GM12878 (cell line): ENCODE measurements around the gene TACC2. TPM values are rescaled to one million over a fixed set of nuclear protein-coding genes. Genes with fewer than 3 reads are reported as not detected.

Experiments used
- ATAC-seq: fragments of 200-7000 bp; cut with Tn5 transposase; 3 replicates; pipeline ENCODE4 v1.9.1; 2020; ENCODE audit warnings: mild to moderate bottlenecking, moderate library complexity
- BruUV-seq: library from RNA; stranded (reverse); fragments of 400-500 nt; replicated peaks from 2 replicates; lab custom pipeline; 2021; lab: Mats Ljungman, UMichigan
- CTCF ChIA-PET: fragments of 300-600 bp; sonication (Branson Sonifier 250); formaldehyde crosslinking; extraction: SDS; loops from one replicate; lab custom pipeline; 2021; ENCODE audit warnings: inconsistent platforms; lab: Yijun Ruan, JAX
- POLR2A ChIA-PET: fragments of 350-600 bp; formaldehyde crosslinking; extraction: SDS; loops from one replicate; lab custom pipeline; 2021; ENCODE audit warnings: inconsistent platforms; lab: Charles Lee
- RAD21 ChIA-PET: fragments of 300-600 bp; sonication (Branson Sonifier 250); formaldehyde crosslinking; loops from one replicate; lab custom pipeline; 2023; ENCODE audit warnings: antibody characterized with exemption; ENCODE audit not compliant: unreplicated experiment; lab: Charles Lee
- SMC1A ChIA-PET: fragments of 300-600 bp; sonication (Branson Sonifier 250); formaldehyde crosslinking; loops from one replicate; lab custom pipeline; 2023; ENCODE audit not compliant: unreplicated experiment, uncharacterized antibody; lab: Charles Lee
- DNase-seq: peaks from one replicate; pipeline ENCODE4 v3.0.0-alpha.2; 2011; ENCODE audit warnings: low read depth, low spot score
- FAIRE-seq: peaks from 3 replicates; lab custom pipeline; 2011; peaks lifted over from hg19 to GRCh38; lab: Jason Lieb, UNC
- H2AFZ ChIP-seq: 2 replicates; pipeline ENCODE4 v1.6.0; 2011; ENCODE audit warnings: low read depth, low read length, control low read depth; ENCODE audit not compliant: control insufficient read depth
- H3K27ac ChIP-seq: 2 replicates; pipeline ENCODE4 v1.5.1; 2011; ENCODE audit warnings: control low read depth; ENCODE audit not compliant: control insufficient read depth, insufficient read depth
- H3K27me3 ChIP-seq, 2 experiments: replicated peaks in 1 of 2; 2 replicates each; pipeline versions ENCODE4 v1.6.0 to v1.6.1; 2011; ENCODE audit warnings: low read length in 1 of 2; ENCODE audit not compliant: control insufficient read depth in 2 of 2, insufficient read depth in 2 of 2
- H3K36me3 ChIP-seq, 2 experiments: 2 replicates each; pipeline ENCODE4 v1.5.1; 2011; ENCODE audit warnings: low read length in 1 of 2; ENCODE audit not compliant: control insufficient read depth in 2 of 2, insufficient read depth in 2 of 2
- H3K4me1 ChIP-seq: 2 replicates; pipeline ENCODE4 v1.6.1; 2011; ENCODE audit warnings: mild to moderate bottlenecking, low read length, moderate library complexity, mixed read lengths; ENCODE audit not compliant: control insufficient read depth, insufficient read depth
- H3K4me2 ChIP-seq: 2 replicates; pipeline ENCODE4 v1.6.0; 2011; ENCODE audit warnings: control low read depth; ENCODE audit not compliant: control insufficient read depth, insufficient read depth
- H3K4me3 ChIP-seq: fragments of 200-600 bp; sonication (generic); 2 replicates; pipeline ENCODE4 v1.5.1; 2016
- H3K79me2 ChIP-seq: 2 replicates; pipeline ENCODE4 v1.6.0; 2011; ENCODE audit warnings: low read length; ENCODE audit not compliant: control insufficient read depth, insufficient read depth
- H3K9ac ChIP-seq: 2 replicates; pipeline ENCODE4 v1.8.0; 2011; ENCODE audit warnings: low read length, control low read depth, mixed read lengths; ENCODE audit not compliant: control insufficient read depth, insufficient read depth
- H3K9me3 ChIP-seq: replicated peaks from 3 replicates; pipeline ENCODE4 v1.5.1; 2011; ENCODE audit warnings: mild to moderate bottlenecking, low read length; ENCODE audit not compliant: control insufficient read depth, insufficient read depth
- H4K20me1 ChIP-seq: 2 replicates; pipeline ENCODE4 v1.6.0; 2011; ENCODE audit not compliant: control insufficient read depth, insufficient read depth
- ATF3 ChIP-seq: IDR thresholded peaks from 2 replicates; pipeline ENCODE4 v1.6.1; 2011; ENCODE audit warnings: low read depth, mild to moderate bottlenecking, low read length, moderate library complexity, borderline replicate concordance; ENCODE audit errors: extremely low read depth
- BCLAF1 ChIP-seq: fragments of 450-650 bp; IDR thresholded peaks from 2 replicates; pipeline ENCODE4 v1.6.1; 2017; ENCODE audit warnings: antibody characterized with exemption, mild to moderate bottlenecking, moderate library complexity
- BHLHE40 ChIP-seq, 2 experiments: fragments of 450-650 bp in 1 of 2; IDR thresholded peaks; 2 replicates each; pipeline ENCODE4 v1.6.1; 2011 to 2017; ENCODE audit warnings: low read depth in 2 of 2, borderline replicate concordance in 1 of 2, improper control_type of control experiment in 1 of 2, low read length in 1 of 2, mild to moderate bottlenecking in 1 of 2
- HCFC1 ChIP-seq: fragments of 150-350 bp; IDR thresholded peaks from 2 replicates; pipeline ENCODE4 v1.6.1; 2014; ENCODE audit warnings: low read length
- MXI1 ChIP-seq: fragments of 150-350 bp; IDR thresholded peaks from 2 replicates; pipeline ENCODE4 v1.6.1; 2011; ENCODE audit warnings: low read depth, mild to moderate bottlenecking, inconsistent platforms, low read length, improper control_type of control experiment
- PBX3 ChIP-seq: IDR thresholded peaks from 2 replicates; pipeline ENCODE4 v1.6.1; 2011; ENCODE audit warnings: mild to moderate bottlenecking, low read depth, low read length, moderate library complexity; ENCODE audit not compliant: insufficient replicate concordance
- SIX5 ChIP-seq: IDR thresholded peaks from 2 replicates; pipeline ENCODE4 v1.6.1; 2011; ENCODE audit warnings: mild to moderate bottlenecking, low read depth, low read length, moderate library complexity; ENCODE audit not compliant: severe bottlenecking
- SREBF2 ChIP-seq: IDR thresholded peaks from 2 replicates; pipeline ENCODE4 v1.6.1; 2012; ENCODE audit warnings: mild to moderate bottlenecking, low read length
- WGBS: methylation state at CpG from one replicate; pipeline ENCODE4 v1.1.6; 2016; ENCODE audit warnings: low lambda C conversion rate; ENCODE audit not compliant: insufficient replicate concordance, insufficient coverage; ENCODE audit errors: missing lambda C conversion rate; 5-methylcytosine and 5-hydroxymethylcytosine counted together
- in situ Hi-C: fragments of 300-500 bp; cut with MboI; formaldehyde crosslinking; loops from 9 replicates; pipeline ENCODE4 v1.14.3; 2018; ENCODE audit warnings: mixed read lengths
- intact Hi-C: fragments of 100-400 bp; cut with micrococcal nuclease; formaldehyde crosslinking; loops from one replicate; pipeline ENCODE4 v1.14.2; 2022; ENCODE audit not compliant: unreplicated experiment
- polyA plus RNA-seq, 11 experiments: library from polyadenylated mRNA; depleted of rRNA in 4 of 11; unstranded in 6 of 11; stranded (reverse) in 5 of 11; fragments of >200 nt; fragmentation: Nextera tagmentation in 4 of 11; fragmentation: Illumina TruSeq in 1 of 11; extraction: Ambion mirVana in 4 of 11; extraction: Trizol in 1 of 11; gene quantifications; 1 replicate in 1 of 11; 2 replicates in 10 of 11; pipeline versions ENCODE4 v1.2.1 to v1.2.3, GENCODE V29; 2011 to 2016; ENCODE audit warnings: inconsistent platforms in 2 of 11, missing spikeins in 2 of 11, low read depth in 1 of 11
- total RNA-seq, 4 experiments: library from RNA; depleted of rRNA in 3 of 4; stranded (reverse); fragments of >200 nt in 3 of 4; fragmentation: Illumina TruSeq in 1 of 4; extraction: Trizol in 1 of 4; gene quantifications; 2 replicates each; pipeline versions ENCODE4 v1.2.1 to v1.2.3, GENCODE V29; 2013 to 2021
- TF ChIP-seq, protein P1 (sequence below): fragments of 450-650 bp; IDR thresholded peaks from 2 replicates; pipeline ENCODE4 v1.6.1; 2017; ENCODE audit warnings: mild to moderate bottlenecking, moderate library complexity
- TF ChIP-seq, protein P2 (sequence below): fragments of 450-650 bp; conservative IDR thresholded peaks from 2 replicates; pipeline ENCODE4 v1.6.1; 2017; ENCODE audit warnings: mild to moderate bottlenecking, moderate library complexity

The TACC2 gene
- total and polyA plus RNA-seq, 10 of the 15 experiments (the other 5 are each of a cell fraction or from before 2014, with no cell fraction given) = 0.07 to 0.64 (median 0.13) TPM; not detected in 5

DNA sequence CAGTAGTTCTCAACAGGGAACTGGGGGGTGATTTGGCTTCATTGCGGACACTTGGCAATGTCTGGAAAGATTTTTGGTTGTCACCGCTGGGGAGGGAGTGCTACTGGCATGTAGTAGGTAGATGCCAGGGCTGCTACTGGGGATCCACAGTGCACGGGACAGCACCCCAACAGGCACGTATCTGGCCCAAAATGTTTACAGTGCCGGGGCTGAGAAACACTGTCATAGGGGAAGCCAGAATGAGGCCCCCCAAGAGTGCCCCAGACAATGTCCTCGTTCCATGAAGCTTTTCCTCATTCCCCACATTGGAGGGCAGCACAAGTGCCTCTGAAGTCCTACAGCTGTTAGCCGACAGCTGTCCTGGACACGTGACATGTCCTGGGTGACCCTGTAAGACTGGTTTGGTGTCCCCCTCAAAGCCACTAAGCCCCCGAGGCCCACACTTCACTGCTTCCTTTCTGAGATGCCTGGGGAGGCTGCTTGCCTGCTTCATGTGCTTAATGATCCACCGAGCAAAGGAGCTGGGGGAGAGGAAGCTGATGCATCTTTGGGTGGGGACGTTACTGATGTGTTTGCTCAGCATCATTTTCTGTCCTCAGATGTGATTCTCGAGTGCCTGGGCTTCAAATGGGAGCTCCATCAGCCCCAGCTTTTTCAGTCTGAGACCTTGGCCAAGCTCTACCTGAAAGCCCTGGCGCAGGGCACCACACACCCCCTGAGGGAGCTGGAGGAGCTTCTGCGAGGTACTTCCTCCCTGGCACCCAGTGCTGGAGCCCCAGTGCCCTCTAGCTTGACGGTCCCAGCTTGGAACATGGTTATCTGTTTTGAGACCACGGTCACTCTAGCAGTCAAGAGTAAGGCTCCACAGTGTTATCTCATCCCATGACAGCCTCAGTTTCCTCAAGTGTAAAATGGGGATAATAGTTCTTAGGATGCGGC, 296.8 kb downstream of the TACC2 start:
- BruUV-seq = no TSS peak
- in situ Hi-C loops = no loop called here
- TF ChIP-seq SIX5 (no peak), HCFC1 (no peak), PBX3 (no peak), BCLAF1 (no peak), SREBF2 (no peak), ATF3 (no peak), MXI1 (no peak), BHLHE40 (IDR thresholded peaks at IDR 0.05; ENCODE audit: borderline replicate concordance in 1 of 2, low read depth in 2 of 2, low read length in 1 of 2) (no peak)
- TF ChIP-seq, protein P1, sequence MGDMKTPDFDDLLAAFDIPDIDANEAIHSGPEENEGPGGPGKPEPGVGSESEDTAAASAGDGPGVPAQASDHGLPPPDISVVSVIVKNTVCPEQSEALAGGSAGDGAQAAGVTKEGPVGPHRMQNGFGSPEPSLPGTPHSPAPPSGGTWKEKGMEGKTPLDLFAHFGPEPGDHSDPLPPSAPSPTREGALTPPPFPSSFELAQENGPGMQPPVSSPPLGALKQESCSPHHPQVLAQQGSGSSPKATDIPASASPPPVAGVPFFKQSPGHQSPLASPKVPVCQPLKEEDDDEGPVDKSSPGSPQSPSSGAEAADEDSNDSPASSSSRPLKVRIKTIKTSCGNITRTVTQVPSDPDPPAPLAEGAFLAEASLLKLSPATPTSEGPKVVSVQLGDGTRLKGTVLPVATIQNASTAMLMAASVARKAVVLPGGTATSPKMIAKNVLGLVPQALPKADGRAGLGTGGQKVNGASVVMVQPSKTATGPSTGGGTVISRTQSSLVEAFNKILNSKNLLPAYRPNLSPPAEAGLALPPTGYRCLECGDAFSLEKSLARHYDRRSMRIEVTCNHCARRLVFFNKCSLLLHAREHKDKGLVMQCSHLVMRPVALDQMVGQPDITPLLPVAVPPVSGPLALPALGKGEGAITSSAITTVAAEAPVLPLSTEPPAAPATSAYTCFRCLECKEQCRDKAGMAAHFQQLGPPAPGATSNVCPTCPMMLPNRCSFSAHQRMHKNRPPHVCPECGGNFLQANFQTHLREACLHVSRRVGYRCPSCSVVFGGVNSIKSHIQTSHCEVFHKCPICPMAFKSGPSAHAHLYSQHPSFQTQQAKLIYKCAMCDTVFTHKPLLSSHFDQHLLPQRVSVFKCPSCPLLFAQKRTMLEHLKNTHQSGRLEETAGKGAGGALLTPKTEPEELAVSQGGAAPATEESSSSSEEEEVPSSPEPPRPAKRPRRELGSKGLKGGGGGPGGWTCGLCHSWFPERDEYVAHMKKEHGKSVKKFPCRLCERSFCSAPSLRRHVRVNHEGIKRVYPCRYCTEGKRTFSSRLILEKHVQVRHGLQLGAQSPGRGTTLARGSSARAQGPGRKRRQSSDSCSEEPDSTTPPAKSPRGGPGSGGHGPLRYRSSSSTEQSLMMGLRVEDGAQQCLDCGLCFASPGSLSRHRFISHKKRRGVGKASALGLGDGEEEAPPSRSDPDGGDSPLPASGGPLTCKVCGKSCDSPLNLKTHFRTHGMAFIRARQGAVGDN = no peak
- TF ChIP-seq, protein P2, sequence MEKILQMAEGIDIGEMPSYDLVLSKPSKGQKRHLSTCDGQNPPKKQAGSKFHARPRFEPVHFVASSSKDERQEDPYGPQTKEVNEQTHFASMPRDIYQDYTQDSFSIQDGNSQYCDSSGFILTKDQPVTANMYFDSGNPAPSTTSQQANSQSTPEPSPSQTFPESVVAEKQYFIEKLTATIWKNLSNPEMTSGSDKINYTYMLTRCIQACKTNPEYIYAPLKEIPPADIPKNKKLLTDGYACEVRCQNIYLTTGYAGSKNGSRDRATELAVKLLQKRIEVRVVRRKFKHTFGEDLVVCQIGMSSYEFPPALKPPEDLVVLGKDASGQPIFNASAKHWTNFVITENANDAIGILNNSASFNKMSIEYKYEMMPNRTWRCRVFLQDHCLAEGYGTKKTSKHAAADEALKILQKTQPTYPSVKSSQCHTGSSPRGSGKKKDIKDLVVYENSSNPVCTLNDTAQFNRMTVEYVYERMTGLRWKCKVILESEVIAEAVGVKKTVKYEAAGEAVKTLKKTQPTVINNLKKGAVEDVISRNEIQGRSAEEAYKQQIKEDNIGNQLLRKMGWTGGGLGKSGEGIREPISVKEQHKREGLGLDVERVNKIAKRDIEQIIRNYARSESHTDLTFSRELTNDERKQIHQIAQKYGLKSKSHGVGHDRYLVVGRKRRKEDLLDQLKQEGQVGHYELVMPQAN = no peak

More for the DNA sequence above, 296.8 kb downstream of the TACC2 start:
- no peaks in the 10 kb centered on the region for H3K79me2 ChIP-seq
- H3K9me3 ChIP-seq = no peaks in the 10 kb centered on the region; the same call in 2 of the 3 replicates
- peaks cover 1 to 4% of the 10 kb centered on the region in 2 experiments; a peak in 1 of 4 replicates for H3K27me3 ChIP-seq
- RAD21 ChIA-PET = no interaction called here
- no peak for ATAC-seq
- H3K4me3 ChIP-seq = no peak overlapping the region
- CTCF ChIA-PET = interaction anchor here (0.7 kb wide), 1 partner anchor 14 kb away, joined by 4 read pairs; no protein-coding TSS in a partner anchor
- no peak overlapping the region for H3K4me2 ChIP-seq
- DNase-seq = no peak
- SMC1A ChIA-PET = no interaction called here
- H3K27ac ChIP-seq = no peak overlapping the region
- FAIRE-seq = no peak
- H4K20me1 ChIP-seq = no peaks in the 10 kb centered on the region
- no peaks in the 10 kb centered on the region for H3K36me3 ChIP-seq
- H3K4me1 ChIP-seq = no peaks in the 10 kb centered on the region
- H2AFZ ChIP-seq = no peak overlapping the region
- no peak overlapping the region for H3K9ac ChIP-seq
- 27% methylated on average over 17 of the region's 17 CpGs for WGBS
- intact Hi-C loops = no loop called here
- POLR2A ChIA-PET = no interaction called here
